ENCODE measurements around the gene FBN1.

FBN1 gene

GRCh38 chr15:48596415-48596814, 49.1 kb downstream of the FBN1 start (continued):
- no peak for TF ChIP-seq ZNF510 (tag by site-specific recombination; IDR thresholded peaks at IDR 0.05; ENCODE audit: insufficient replicate concordance)

DNA sequence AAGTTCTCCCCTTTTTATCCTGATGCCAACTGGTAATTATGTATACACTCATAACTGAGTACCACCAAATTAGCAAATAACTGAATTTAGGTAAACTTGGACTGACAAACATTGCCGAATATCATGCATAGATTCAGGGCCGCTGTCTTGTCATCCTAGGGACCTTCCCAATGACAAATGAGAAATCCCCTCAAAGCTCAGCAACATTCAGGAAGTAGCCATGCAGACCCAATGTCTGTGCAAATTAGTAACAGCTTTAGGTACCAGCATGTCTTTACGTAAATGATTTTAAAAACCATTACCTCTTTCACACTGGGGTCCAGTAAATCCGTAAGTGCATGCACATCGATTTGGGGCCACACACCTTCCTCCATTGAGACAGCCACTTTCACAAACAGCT, 49.5 kb downstream of the FBN1 start:
- Histone ChIP-seq H3K4me3 (ENCODE audit: low read depth, low read length) (no peak overlapping the region), H3K27ac (ENCODE audit: extremely low read depth, low read depth, low read length) (no peak overlapping the region), H3K36me3 (ENCODE audit: control insufficient read depth in 2 of 2, insufficient read depth in 1 of 2, low read length in 2 of 2) (peaks cover 0 to 5% of the 10 kb centered on the region in 2 experiments; a peak in 1 of 3 replicates), H3K4me1 (ENCODE audit: control insufficient read depth, insufficient read depth, low read length) (no peaks in the 10 kb centered on the region), H3K9me3 (ENCODE audit: control insufficient read depth, insufficient read depth, low read depth, low read length) (no peaks in the 10 kb centered on the region)
- TF ChIP-seq ZNF112 (tag by site-specific recombination; IDR thresholded peaks at IDR 0.05) = no peak
- TF ChIP-seq ZNF701 (tag by site-specific recombination; IDR thresholded peaks at IDR 0.05) = no peak
- TF ChIP-seq ZNF146 (tag by site-specific recombination; IDR thresholded peaks at IDR 0.05) = no peak
- no peak for TF ChIP-seq ZNF19 (tag by site-specific recombination; IDR thresholded peaks at IDR 0.05; ENCODE audit: low read depth)
- TF ChIP-seq ZNF274 (IDR thresholded peaks at IDR 0.05; ENCODE audit: low read length) = no peak
- TF ChIP-seq ZNF274 (tag by site-specific recombination; IDR thresholded peaks at IDR 0.05; ENCODE audit: borderline replicate concordance) = no peak
- no peak for TF ChIP-seq ZNF624 (tag by site-specific recombination; IDR thresholded peaks at IDR 0.05)
- no peak for TF ChIP-seq ZNF16 (tag by site-specific recombination; IDR thresholded peaks at IDR 0.05; ENCODE audit: low read depth)
- TF ChIP-seq ZNF26 (tag by site-specific recombination; IDR thresholded peaks at IDR 0.05) = no peak
- CTCF ChIA-PET = no interaction called here
- POLR2A ChIA-PET = no interaction called here

- H3K36me3 ChIP-seq (ENCODE audit: control insufficient read depth in 2 of 2, insufficient read depth in 1 of 2, low read length in 2 of 2) = no peaks in the 10 kb centered on the region
- TF ChIP-seq PRDM1 (tag by site-specific recombination; IDR thresholded peaks at IDR 0.05) (no peak), ZNF530 (tag by site-specific recombination; IDR thresholded peaks at IDR 0.05; ENCODE audit: low read depth) (no peak), KLF1 (tag by site-specific recombination; IDR thresholded peaks at IDR 0.05) (no peak), ZNF416 (tag by site-specific recombination; IDR thresholded peaks at IDR 0.05) (no peak), TCF7L2 (IDR thresholded peaks at IDR 0.05; ENCODE audit: borderline replicate concordance, low read depth, low read length) (no peak), ZFP3 (tag by site-specific recombination; IDR thresholded peaks at IDR 0.05; ENCODE audit: low read depth) (no peak), ZFHX2 (tag by site-specific recombination; conservative IDR thresholded peaks at IDR 0.05) (no peak), ZNF394 (tag by site-specific recombination; IDR thresholded peaks at IDR 0.05; ENCODE audit: borderline replicate concordance) (no peak), WT1 (tag by site-specific recombination; IDR thresholded peaks at IDR 0.05) (no peak)
- TF ChIP-seq, protein P1, sequence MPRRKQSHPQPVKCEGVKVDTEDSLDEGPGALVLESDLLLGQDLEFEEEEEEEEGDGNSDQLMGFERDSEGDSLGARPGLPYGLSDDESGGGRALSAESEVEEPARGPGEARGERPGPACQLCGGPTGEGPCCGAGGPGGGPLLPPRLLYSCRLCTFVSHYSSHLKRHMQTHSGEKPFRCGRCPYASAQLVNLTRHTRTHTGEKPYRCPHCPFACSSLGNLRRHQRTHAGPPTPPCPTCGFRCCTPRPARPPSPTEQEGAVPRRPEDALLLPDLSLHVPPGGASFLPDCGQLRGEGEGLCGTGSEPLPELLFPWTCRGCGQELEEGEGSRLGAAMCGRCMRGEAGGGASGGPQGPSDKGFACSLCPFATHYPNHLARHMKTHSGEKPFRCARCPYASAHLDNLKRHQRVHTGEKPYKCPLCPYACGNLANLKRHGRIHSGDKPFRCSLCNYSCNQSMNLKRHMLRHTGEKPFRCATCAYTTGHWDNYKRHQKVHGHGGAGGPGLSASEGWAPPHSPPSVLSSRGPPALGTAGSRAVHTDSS (tag by site-specific recombination; IDR thresholded peaks at IDR 0.05) = no peak
- no peak overlapping the region for H3K27ac ChIP-seq (ENCODE audit: extremely low read depth, low read depth, low read length)
- CTCF ChIA-PET = no interaction called here
- H3K4me1 ChIP-seq (ENCODE audit: control insufficient read depth, insufficient read depth, low read length) = no peaks in the 10 kb centered on the region
- H3K4me3 ChIP-seq (ENCODE audit: low read depth, low read length) = no peak overlapping the region
- POLR2A ChIA-PET = no interaction called here
- H3K9me3 ChIP-seq (ENCODE audit: control insufficient read depth, insufficient read depth, low read depth, low read length) = no peaks in the 10 kb centered on the region
Observed at GRCh38 chr15:48592933-48593332, 52.6 kb downstream of the FBN1 start.

Measured in HEK293 (cell line).